GM23338 (cell line): ENCODE data around the gene QSOX1.

Source experiments
- CTCF ChIP-seq, 2 experiments: fragments of 200-600 bp in 1 of 2; sonication (generic) in 1 of 2; conservative IDR thresholded peaks; 2 replicates each; pipeline versions ENCODE4 v1.5.1 to v1.6.1; 2016 to 2017; ENCODE audit warnings: antibody characterized with exemption in 2 of 2, low read depth in 2 of 2, mild to moderate bottlenecking in 2 of 2, moderate library complexity in 1 of 2
- POLR2AphosphoS5 ChIP-seq: IDR thresholded peaks from 2 replicates; pipeline ENCODE4 v1.6.1; 2016; ENCODE audit warnings: antibody characterized with exemption, low read depth

GRCh38 chr1:180201451-180202200, 47.0 kb downstream of the QSOX1 start:
- TF ChIP-seq CTCF (conservative IDR thresholded peaks at IDR 0.05; ENCODE audit: low read depth in 2 of 2) (no peak), POLR2AphosphoS5 (no peak)
